GM21786 (cell line): ENCODE measurements around the gene HSF4.

ENCODE experiments used
- ATAC-seq: cut with Tn5 transposase; IDR thresholded peaks from one replicate; pipeline ENCODE4 v1.9.1; 2021; ENCODE audit not compliant: unreplicated experiment

The HSF4 gene

DNA sequence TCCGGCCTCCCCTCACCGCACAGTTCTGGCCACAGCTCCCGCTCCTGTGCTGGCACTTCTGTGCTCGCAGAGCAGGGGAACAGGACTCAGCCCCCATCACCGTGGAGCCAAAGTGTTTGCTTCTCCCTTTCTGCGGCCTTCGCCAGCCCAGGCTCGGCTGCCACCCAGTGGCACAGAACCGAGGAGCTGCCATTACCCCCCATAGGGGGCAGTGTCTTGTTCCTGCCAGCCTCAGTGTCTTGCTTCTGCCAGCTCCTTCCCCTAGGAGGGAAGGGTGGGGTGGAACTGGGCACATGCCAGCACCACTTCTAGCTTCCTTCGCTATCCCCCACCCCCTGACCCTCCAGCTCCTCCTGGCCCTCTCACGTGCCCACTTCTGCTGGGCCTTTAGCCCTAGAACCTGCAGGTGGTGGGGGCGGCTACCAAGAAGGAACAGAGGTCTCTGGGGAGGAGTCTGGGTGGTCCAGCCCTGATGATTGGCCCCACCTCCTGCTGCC lies 33.7 kb downstream of the HSF4 start:
- ATAC-seq = no peak

DNA sequence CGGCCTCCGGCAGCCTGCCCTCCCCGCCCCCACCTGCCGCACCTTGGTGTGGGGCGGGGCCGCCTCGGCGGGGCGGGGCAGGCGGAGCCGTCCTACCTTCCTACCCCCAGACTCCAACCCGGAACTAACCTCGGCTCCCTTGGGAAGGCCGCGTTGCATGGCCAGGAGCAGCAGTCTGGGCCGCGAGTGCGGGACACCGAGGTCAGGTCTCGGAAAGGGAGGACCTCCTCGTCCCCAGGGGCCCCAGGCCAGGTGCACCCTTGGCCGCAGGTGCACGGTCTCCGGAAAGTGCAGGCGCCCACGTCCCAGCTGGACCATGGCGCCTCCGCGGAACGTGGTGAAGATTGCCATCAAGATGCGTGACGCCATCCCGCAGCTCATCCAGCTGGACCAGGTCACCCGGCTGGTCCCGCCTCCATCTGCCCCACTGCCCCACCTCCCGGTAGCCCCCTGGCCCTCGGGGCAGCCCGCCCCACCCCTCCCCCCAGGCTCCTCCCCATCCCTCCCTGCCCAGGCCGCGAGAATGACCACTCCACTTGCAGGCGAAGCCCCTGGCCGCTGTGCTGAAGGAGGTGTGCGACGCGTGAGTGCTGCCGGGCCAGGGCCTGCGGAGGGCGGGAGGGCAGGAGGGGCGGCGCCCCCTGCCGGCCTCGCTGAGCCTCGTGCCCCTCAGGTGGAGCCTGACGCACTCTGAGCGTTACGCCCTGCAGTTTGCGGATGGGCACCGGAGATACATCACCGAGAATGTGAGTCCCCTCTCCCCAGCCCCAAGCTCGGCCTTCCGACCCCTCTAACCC lies 34.7 kb downstream of the HSF4 start, which contains the start of gene ELMO3:
Gene ELMO3 (plus strand): TSS at position 121 of the 797 bp plus-strand sequence. CDS start 196 bp downstream, at position 317.
- no peak for ATAC-seq

DNA sequence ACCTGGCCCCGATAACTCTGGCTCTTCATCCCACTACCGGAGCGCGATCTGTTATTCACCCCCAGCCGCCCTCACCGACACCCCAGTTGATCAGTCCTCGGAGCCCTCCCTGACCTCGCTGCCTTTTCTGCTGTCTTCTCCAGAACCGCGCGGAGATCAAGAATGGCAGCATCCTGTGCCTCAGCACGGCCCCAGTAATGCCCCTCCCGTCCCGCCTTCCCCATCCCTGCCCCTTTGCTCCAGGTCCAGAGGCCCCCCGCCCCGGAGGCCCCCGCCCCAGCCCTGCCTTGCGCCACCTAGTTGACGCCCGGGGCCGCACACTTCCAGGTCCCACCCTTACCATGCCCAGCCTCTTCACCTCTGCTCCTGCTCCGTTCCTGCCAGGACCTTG lies 35.3 kb downstream of the HSF4 start:
- no peak for ATAC-seq

DNA sequence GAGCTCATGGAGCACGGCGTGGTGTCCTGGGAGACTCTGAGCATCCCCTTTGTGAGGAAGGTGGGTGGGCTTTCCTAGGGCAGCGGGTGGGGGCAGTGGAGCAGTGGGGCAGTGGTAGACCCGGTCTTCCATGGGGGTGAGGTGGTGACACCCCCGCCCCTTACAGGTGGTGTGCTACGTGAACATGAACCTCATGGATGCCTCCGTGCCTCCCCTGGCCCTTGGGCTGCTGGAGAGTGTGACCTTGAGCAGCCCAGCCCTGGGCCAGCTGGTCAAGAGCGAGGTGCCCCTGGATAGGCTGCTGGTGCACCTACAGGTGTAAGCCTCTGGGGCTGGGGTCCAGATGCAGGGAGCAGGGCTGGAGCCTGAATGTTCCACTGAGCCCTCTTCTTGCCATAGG lies 35.9 kb downstream of the HSF4 start:
- no peak for ATAC-seq

DNA sequence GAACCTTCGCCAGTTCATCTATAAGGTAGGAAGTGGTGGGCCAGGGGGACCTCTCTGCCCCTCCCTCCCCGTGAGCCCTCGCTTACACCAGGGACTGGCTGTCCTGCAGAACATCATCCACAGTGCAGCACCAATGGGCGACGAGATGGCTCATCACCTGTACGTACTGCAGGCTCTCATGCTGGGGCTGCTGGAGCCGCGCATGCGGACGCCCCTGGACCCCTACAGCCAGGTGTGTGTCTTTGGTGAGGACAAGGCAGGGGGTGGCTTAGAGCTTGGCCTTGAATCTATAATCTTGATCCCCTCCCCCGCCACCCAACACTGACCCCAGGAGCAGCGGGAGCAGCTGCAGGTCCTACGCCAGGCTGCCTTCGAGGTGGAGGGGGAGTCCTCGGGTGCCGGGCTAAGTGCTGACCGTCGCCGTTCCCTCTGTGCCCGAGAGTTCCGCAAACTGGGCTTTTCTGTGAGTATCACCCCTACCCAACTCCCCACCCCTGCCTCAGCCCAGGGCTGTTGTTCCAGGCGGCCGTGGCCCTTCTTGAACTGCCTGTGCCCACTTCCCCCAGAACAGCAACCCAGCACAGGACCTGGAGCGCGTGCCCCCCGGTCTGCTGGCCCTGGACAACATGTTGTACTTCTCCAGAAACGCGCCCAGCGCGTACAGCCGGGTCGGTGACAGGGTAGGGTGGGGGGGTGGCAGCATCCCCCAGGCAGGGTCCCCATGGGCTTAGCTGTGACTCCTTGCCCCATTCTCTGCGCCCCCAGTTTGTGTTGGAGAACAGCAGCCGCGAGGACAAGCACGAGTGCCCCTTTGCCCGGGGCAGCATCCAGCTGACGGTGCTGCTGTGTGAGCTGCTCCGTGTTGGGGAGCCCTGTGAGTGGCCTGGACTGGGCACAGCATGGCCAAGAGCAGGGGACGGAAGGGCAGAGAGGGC lies 37.1 kb downstream of the HSF4 start:
- ATAC-seq = no peak

DNA sequence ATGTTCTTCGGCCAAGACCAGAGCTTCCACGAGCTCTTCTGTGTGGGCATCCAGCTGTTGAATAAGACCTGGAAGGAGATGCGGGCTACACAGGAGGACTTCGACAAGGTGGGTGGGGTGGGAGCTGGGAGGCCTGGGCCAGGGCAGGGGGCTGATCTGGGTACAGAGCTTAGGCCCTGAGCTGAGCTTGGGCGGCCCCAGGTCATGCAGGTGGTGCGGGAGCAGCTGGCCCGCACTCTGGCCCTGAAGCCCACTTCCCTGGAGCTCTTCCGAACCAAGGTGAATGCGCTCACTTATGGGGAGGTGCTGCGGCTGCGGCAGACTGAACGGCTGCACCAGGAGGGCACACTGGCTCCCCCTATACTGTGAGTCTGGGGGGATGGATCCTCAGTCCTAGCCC lies 37.9 kb downstream of the HSF4 start:
- no peak for ATAC-seq

DNA sequence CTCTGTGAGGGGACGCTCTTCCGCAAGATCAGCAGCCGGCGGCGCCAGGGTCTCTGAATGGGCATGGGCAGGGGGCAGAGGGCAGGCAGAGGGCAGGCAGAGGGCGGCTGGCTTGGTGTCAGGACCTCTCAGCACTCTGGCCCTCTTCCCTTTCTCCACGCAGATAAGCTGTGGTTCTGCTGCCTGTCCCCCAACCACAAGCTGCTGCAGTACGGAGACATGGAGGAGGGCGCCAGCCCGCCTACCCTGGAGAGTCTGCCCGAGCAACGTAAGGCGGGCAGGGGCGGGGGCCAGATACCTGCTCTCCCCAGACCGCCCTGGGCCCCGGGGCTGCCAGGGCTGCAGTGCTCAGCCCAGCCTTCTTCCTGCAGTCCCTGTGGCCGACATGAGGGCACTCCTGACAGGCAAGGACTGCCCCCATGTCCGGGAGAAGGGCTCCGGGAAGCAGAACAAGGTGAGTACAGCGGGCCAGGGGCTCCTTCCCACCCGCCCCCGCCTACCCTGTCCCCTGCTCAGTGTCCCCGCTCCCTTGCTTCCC lies 38.5 kb downstream of the HSF4 start:
- ATAC-seq = no peak

DNA sequence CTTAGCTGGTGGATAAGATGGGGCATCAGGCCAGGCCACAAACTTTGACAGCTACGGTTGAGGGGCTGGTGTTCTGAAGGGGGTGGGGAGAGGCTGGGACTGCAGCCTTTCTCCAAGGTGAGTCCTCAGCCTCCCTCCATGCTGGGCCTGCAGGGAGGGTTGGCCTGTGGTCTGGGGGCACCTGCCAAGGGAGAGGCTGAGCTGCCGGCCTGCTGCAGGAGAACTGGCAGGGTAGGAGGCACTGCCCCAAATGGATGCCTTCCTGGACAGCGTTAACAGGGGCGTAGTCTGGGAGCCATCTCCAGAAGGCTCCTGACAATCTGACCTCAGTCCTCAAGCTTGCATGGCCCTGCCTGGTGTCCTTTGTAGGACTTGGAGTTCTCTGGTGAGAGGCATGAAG lies 39.5 kb downstream of the HSF4 start:
- ATAC-seq = no peak

DNA sequence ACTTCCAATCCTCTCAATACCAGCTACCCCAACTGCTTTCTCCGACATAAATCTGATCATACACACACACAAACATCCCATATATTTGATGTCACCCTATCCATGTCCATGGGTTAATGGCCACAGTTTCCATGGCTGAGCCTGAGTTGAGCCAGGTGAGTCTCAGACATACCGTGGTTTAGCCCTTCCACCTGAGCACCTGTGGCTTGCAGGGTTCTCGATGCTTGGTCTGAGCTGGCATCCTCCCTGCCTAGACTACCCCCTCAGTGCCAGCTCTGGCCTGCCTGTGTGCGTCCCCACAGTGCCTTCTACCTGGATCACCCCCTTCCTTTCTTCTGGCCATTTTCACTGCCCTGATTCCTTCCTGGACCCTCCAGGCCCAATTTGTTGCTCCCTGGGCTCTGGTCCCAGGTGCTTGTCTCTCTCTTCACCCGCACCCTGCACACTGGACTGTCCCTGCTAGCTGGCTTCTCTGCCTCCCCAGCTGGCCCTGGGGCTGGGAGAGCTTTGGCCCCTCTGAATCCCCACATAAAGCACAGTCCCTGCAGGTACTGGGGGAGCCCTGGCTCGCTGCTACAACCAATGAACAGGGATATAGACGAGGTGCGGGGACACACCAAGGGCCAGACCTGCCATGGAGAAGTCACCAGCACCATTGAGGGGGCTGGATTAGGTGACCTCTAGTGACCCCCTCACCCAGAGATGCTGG lies 41.7 kb downstream of the HSF4 start:
- no peak for ATAC-seq

DNA sequence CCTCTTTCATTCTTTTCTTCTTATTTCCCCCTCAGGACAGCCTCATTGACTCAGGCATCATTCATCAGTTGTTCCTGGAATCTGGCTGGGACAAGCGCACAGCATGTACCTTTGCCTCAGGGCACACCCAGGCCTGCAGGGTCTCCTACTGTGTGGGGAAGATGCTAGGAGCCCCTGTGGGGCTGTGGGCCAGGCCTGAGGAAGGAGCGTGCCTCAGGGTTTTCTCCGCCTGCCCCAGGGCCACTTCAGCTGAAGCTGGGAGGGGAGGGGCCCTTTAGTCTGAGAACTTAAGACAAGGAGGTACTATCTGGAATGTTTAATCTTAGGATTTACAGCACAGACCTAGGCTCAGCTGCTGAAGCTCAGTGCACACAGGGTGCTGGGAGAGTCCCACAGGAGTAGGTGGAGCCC lies 42.3 kb downstream of the HSF4 start:
- no peak for ATAC-seq

DNA sequence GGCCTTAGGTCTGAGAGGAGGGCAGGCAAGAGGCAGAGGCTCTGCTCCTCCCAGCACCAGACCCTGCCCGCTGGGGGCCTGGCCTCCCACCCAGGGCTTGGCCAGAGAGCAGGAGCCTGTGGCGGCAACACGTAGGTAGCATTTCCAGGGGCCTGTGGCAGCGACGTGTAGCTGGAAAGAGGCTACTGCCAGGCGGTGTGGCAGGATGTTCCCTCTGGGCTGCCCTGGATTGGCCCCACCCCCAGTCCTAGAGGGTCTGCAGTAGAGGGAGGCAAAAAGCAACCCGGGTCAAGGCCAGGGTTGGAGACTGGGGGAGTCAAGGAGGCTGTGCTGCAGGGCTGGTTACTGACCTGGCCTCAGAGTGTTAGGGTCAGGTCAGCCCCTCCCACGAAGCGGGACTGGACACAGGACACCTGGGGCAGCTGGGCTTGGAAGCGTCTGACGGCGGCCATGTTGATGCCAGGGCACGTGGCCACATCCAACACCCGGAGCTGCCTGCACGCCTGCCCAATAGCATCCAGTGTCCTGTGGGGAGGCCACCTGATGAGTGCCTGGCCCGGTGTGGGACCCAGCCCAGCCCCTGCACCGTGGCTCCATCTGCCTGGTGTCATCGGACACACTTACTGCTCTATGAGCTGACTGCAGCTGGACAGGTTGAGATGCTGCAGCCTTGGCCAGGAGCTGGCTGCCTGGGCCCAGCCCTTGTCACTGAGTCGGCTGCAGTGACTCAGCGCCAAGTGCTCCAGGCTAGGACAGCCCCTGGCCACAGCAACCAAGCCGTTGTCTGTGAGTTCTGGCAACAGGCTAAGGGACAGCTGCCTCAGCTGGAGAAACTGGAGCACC lies 42.9 kb downstream of the HSF4 start:
- no peak for ATAC-seq

DNA sequence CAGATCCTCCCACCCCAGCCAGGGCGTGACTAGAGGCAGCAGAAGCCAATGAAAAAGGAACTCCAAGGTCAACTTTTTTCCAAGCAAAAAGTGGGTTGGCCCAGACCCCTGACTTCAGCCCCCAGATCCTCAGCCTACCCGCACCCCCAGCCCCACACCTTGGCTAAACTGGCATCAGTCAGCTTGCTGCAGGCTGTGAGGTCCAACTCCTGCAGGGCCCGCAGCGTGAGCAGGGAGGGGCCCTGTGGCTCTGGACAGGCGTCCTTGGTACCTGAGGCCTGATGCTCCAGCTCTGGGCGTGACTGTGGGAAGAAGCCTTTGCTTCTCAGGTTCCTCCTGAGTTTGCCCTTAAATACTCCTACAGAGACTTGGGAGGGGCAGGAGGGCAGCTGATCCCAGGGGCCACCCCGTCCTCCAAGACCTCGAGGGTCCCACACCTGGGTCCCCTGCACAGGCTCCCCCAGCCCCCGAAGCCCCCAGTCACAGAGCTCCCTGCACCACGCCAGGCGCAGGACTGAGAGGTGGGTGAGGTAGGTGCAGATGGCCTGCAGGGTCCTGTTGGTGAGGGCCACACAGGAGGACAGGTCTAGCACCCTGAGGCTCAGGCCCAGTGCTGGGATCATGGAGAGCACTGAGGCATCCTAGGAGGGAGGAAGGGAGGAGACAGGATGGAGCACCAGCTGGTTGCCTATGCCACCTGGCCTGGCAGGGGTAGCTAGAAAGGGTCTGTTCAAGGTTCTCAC lies 43.8 kb downstream of the HSF4 start:
- ATAC-seq = no peak

DNA sequence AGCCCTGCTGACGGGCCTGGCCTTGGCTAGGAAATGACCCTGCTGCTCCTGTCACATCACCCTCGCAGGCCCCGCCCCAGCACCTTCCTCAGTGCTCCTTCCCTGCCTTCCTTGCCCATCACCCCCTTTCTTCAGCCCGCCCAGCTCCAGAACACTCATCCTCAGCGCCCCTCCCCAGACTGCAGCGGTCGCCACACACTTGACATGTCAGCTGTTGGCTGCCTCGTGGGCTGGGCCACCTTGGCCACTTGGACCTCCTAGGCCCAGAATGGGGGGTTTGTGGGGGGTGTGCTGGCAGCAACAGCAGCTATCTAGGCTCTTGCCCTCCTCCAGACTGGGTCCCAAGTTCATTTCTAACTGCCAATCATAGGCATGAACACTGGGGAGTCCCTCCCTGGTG lies 45.0 kb downstream of the HSF4 start:
- no peak for ATAC-seq

DNA sequence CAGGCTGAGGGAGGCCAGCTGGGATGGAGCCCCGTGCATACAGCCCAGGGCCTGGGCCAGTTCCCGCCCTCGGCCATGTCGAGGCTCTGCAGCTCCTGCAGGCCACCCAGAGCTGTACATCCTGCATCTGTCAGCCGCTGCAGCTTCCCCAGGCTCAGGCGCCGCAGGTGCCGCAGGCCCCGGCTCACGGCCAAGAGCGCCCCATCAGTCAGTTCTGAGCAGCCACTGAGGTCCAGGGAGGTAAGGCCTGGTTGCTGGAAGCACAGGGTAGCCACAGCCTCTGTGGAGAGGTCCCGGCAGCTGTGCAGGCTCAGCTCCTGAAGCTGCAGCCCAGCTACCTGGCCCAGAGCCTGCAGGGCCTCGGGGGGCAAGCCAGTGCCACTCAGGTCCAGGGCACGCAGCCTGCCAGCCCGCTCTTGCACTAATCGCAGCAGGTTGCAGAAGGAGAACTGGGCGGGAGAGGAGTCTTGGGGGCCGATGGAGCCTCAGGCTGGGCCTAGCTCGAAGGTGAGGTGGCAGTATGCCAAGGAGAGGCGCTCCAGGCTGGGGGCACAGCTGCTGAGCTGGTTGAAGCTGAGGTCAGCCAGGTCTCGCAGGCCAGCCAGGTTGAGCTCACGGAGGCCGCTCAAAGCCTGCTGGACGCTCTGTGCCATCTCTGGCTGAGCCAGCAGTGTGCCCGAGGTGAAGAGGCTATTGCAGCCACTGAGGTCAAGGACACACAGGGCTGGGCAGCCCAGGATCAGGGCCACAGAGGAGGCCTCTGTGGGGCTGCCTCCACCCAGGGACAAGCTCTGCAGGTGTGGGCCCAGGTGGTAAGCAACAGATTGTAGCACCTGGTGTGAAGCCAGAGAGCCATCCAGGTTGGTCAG lies 45.8 kb downstream of the HSF4 start:
- no peak for ATAC-seq

DNA sequence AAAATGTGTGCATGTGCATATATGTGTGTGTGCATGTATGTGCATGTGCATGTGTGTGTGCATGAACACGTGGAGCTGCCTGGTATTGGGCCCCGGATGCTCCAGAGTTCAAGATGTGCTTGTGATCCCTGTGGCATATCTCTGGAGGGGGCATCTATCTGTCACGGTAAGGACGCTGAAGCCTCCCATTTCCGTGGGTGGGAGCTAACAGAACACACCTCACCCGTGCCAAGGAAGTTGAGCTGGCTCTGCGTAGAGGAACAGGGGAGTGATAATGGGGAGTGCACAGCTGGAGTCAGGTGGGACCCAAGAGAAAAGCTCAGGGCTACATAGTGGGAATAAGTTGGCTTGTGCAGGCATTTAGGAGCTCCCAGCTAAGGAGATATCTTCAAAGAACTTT lies 47.1 kb downstream of the HSF4 start:
- no peak for ATAC-seq

DNA sequence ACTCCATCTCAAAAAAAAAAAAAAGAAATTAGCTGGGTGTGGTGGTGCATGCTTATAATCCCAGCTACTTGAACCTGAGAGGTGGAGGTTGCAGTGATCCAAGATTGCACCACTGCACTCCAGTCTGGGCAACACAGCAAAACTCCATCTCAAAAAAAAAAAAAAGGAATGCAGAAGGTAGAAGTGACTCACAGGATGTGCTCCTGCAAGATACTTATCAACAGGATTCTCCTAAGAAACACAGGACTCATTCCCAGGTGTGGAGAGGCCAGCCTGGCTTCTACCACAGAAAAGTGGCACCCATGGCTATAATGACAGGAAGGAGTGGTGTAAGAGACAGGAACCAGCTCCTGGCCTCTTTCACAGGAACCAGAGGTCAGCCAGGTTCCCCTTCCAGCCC lies 48.2 kb downstream of the HSF4 start:
- no peak for ATAC-seq

DNA sequence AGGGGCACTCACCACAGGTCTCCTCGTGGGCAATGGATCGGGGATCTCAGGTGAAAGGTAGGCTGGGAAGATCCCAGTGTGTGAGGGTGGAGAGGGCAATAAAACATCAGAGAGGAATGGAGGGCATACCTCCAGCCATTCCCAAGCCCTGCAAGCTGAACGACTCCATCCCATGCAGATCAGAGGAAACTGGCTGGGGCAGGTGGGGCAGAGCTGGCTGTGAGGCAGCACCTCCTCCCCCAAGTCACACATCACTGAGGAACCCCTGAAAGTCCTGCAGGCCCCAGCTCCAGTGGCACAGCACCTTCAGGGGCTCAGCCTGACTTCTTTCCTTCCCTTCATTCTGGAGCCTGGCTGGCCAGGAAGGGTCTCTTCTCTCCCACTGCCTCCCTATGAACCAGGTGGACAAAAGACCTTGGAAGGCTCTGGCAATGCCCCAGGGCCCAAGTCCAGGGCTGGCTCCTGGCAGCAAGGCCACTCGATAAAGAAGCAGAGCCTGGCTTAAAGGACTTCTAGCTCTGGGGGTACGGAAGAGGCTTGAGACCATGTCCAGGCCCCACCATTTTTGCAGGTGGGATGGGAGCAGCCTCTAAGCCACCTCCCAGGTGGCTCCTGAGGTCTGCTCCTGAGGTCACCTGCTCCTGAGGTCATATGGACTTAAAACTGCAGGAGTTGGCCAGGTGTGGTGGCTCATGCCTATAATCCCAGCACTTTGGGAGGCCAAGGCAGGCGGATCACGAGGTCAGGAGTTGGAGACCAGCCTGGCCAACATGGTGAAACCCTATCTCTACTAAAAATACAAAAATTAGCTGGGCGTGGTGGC lies 48.9 kb downstream of the HSF4 start:
- ATAC-seq = no peak

DNA sequence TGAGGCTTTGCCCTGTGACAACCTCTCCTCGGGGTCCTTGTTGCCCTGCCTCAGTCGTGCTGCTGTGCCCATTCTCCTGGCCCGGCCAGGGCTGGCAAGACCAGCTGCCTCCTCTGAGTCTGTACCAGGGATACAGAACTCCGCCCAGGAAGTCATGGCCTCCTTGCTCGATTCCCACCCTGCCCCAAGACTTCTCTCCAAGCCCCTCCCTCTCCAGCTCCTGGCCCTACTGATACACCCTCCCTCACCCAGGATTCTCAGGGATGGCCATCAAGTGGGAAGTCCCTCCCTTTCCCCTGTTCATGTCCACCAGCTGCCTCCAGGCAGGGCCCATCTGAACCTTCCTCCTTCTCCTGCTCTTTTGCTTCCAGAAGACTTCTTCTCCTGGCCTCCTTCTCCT lies 51.2 kb downstream of the HSF4 start:
- no peak for ATAC-seq
